ENCODE measurements around the gene FLNC. TPM values are rescaled to one million over a fixed set of nuclear protein-coding genes. Genes with fewer than 3 reads are reported as not detected.

Gene FLNC
- total RNA-seq, 1 experiment from 2014 or later = 10.2 TPM

DNA sequence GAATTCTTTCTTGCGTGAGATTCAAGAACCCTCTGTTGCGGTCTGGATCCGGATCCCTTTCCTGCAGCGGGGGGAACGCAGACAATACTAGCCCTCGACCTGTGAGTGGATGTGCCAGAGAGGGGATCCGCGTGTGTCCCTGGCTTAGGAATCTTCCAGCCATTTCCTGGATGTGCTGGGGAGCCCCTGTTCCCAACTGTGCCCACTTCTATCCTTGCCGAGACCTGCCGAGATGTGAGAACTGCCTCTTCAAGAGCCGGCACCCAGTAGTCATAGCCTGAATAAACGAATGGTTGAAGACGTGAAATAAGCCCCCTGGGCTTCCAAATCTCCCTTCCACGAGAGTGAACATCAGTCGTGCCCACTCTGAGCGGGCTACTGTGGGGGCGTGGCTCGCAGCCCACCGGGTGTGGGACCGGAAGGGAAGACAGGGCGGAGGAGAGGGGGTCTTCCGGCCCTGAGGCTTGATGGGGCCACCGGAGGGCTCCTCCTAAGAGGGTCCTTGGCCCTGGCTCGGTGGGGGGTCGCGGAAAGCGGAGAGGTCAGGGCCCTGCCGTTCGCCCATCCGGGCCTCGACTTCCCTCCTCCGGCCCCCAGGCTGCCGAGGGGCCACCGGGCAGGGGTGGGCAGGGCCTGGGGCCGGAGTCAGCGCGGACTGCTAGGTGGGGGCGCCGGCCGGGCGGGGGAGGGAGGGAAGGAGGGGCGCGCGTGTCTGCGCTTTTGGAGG, 39.7 kb upstream of the FLNC start:
- peak overlapping the region; percentile 63 to 65 for H3K4me3 ChIP-seq (ENCODE audit: low read depth in 2 of 2, low read length in 2 of 2)
- no peaks in the 10 kb centered on the region; the same call in 1 of the 2 replicates for H3K4me1 ChIP-seq (ENCODE audit: control insufficient read depth, insufficient read depth, low read length)
- DNase-seq (ENCODE audit: low read depth, low spot score) (no peak), ATAC-seq (peak; percentile 17; the same call in 1 of the 2 replicates)
- H3K27ac ChIP-seq (ENCODE audit: low read length) = no peak overlapping the region
- H3K9me3 ChIP-seq (ENCODE audit: control insufficient read depth, insufficient read depth, low read depth, low read length) = no peaks in the 10 kb centered on the region
- H3K27me3 ChIP-seq (ENCODE audit: control insufficient read depth, insufficient read depth, low read length) = peaks cover 14% of the 10 kb centered on the region
- CTCF ChIA-PET = no interaction called here
- TF ChIP-seq, protein P1, sequence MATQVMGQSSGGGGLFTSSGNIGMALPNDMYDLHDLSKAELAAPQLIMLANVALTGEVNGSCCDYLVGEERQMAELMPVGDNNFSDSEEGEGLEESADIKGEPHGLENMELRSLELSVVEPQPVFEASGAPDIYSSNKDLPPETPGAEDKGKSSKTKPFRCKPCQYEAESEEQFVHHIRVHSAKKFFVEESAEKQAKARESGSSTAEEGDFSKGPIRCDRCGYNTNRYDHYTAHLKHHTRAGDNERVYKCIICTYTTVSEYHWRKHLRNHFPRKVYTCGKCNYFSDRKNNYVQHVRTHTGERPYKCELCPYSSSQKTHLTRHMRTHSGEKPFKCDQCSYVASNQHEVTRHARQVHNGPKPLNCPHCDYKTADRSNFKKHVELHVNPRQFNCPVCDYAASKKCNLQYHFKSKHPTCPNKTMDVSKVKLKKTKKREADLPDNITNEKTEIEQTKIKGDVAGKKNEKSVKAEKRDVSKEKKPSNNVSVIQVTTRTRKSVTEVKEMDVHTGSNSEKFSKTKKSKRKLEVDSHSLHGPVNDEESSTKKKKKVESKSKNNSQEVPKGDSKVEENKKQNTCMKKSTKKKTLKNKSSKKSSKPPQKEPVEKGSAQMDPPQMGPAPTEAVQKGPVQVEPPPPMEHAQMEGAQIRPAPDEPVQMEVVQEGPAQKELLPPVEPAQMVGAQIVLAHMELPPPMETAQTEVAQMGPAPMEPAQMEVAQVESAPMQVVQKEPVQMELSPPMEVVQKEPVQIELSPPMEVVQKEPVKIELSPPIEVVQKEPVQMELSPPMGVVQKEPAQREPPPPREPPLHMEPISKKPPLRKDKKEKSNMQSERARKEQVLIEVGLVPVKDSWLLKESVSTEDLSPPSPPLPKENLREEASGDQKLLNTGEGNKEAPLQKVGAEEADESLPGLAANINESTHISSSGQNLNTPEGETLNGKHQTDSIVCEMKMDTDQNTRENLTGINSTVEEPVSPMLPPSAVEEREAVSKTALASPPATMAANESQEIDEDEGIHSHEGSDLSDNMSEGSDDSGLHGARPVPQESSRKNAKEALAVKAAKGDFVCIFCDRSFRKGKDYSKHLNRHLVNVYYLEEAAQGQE (IDR thresholded peaks at IDR 0.05; ENCODE audit: insufficient read depth in 1 of 2, low read depth in 2 of 2, low read length in 1 of 2) = no peak
- no peak for TF ChIP-seq TCF7L2 (IDR thresholded peaks at IDR 0.05; ENCODE audit: low read depth, low read length)
- no peak for TF ChIP-seq POLR2AphosphoS5 (IDR thresholded peaks at IDR 0.05; ENCODE audit: low read depth, low read length)
- TF ChIP-seq SIN3A (IDR thresholded peaks at IDR 0.05; ENCODE audit: borderline replicate concordance, insufficient read depth, low read depth, low read length) = no peak
- TF ChIP-seq, protein P2, sequence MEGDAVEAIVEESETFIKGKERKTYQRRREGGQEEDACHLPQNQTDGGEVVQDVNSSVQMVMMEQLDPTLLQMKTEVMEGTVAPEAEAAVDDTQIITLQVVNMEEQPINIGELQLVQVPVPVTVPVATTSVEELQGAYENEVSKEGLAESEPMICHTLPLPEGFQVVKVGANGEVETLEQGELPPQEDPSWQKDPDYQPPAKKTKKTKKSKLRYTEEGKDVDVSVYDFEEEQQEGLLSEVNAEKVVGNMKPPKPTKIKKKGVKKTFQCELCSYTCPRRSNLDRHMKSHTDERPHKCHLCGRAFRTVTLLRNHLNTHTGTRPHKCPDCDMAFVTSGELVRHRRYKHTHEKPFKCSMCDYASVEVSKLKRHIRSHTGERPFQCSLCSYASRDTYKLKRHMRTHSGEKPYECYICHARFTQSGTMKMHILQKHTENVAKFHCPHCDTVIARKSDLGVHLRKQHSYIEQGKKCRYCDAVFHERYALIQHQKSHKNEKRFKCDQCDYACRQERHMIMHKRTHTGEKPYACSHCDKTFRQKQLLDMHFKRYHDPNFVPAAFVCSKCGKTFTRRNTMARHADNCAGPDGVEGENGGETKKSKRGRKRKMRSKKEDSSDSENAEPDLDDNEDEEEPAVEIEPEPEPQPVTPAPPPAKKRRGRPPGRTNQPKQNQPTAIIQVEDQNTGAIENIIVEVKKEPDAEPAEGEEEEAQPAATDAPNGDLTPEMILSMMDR (IDR thresholded peaks at IDR 0.05) = no peak
- in situ Hi-C loops (cut with HindIII; ENCODE audit: low pct_unique_long_range_greater_than_20kb, low sequenced_read_pairs) (no loop called here), intact Hi-C loops (cut with micrococcal nuclease; ENCODE audit: unreplicated experiment) (loop anchor here (5.0 kb wide), 1 partner anchor 92 kb away; no protein-coding TSS in a partner anchor)
- BruUV-seq (replicated peaks) = no TSS peak
- POLR2A ChIA-PET = no interaction called here
- no peaks in the 10 kb centered on the region; the same call in 1 of the 2 replicates for H3K36me3 ChIP-seq (ENCODE audit: control insufficient read depth, insufficient read depth, low read length)

DNA sequence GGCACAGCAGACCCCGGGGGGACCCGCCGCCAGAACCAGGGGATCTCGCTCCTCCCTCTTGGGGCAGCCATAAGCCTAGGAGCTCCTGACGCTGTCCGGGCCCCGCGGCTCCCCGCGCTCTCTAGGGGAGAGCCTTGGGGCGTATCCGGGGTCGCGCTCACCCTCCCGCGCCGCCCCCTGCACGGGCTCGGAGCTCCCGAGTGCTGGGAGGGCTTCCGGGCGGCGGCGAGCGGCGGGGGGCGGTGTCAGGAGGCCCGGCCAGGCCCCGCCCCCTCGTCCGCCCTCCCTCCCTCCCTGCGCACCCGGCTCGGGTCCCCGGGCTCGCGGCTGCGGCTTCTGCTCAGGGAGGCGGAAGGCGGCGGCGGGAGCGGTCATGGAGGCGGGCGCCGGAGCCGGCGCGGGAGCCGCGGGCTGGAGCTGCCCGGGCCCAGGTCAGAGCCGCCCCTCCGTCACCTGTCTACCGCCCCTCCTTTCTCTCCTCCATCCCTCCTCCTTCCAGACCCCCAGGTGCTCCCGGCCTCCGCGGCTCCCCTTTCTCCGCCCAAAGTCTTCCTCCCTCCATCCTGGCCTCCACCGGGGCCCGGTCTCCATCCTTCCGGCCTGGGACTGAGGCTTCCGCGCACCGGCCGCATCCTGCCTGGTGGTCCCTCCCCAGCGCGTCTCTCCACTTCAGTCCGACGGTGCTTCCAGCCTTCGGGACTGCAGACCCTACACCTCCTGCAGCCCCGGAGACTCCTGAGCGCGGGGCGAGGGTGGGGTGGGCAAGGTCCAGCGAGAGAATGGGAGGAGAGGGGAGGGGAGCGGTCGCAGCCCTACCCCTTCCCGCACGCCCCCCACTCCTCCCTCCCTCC, 38.9 kb upstream of the FLNC start, which contains the start of gene CCDC136:
Gene CCDC136, plus strand, starts transcription at position 848 of the 851 bp plus-strand sequence. CDS start 444 bp downstream, outside the sequence.
- ATAC-seq (peak; percentile 89), DNase-seq (ENCODE audit: low read depth, low spot score) (no peak)
- no peaks in the 10 kb centered on the region for H3K9me3 ChIP-seq (ENCODE audit: control insufficient read depth, insufficient read depth, low read depth, low read length)
- ChIA-PET POLR2A (no interaction called here), CTCF (no interaction called here)
- H3K4me3 ChIP-seq (ENCODE audit: low read depth in 2 of 2, low read length in 2 of 2) = peak within 1 kb of the TSS; percentile 63 to 65
- no peaks in the 10 kb centered on the region; the same call in 1 of the 2 replicates for H3K4me1 ChIP-seq (ENCODE audit: control insufficient read depth, insufficient read depth, low read length)
- intact Hi-C loops (cut with micrococcal nuclease; ENCODE audit: unreplicated experiment) = loop anchor here (5.0 kb wide), 1 partner anchor 91 kb away; no protein-coding TSS in a partner anchor
- no peak within 1 kb of the TSS for H3K27ac ChIP-seq (ENCODE audit: low read length)
- in situ Hi-C loops (cut with HindIII; ENCODE audit: low pct_unique_long_range_greater_than_20kb, low sequenced_read_pairs) = no loop called here
- BruUV-seq (replicated peaks) = no TSS peak
- peaks cover 14% of the 10 kb centered on the region for H3K27me3 ChIP-seq (ENCODE audit: control insufficient read depth, insufficient read depth, low read length)
- no peaks in the 10 kb centered on the region; the same call in 1 of the 2 replicates for H3K36me3 ChIP-seq (ENCODE audit: control insufficient read depth, insufficient read depth, low read length)
- TF ChIP-seq, protein P2 (IDR thresholded peaks at IDR 0.05) = no peak
- TF ChIP-seq, protein P1 (IDR thresholded peaks at IDR 0.05; ENCODE audit: insufficient read depth in 1 of 2, low read depth in 2 of 2, low read length in 1 of 2) = no peak
- TF ChIP-seq TCF7L2 (IDR thresholded peaks at IDR 0.05; ENCODE audit: low read depth, low read length) = no peak
- no peak for TF ChIP-seq SIN3A (IDR thresholded peaks at IDR 0.05; ENCODE audit: borderline replicate concordance, insufficient read depth, low read depth, low read length)
- no peak for TF ChIP-seq POLR2AphosphoS5 (IDR thresholded peaks at IDR 0.05; ENCODE audit: low read depth, low read length)
